A549 (cell line): ENCODE results near the gene AEBP1. TPM values are rescaled to one million over a fixed set of nuclear protein-coding genes. Genes with fewer than 3 reads are reported as not detected.

ENCODE experiments used
- ATAC-seq, 2 experiments: fragments of 200-7000 bp in 1 of 2; fragments of >200 bp in 1 of 2; cut with Nextera tagmentation in 1 of 2; cut with Tn5 transposase in 1 of 2; 3 replicates each; pipeline versions ENCODE4 v1.8.0 to v1.9.1; 2018 to 2020; ENCODE audit warnings: mild to moderate bottlenecking in 1 of 2, moderate library complexity in 1 of 2
- CTCF ChIA-PET: fragments of 300-600 bp; sonication (Branson Sonifier 250); formaldehyde crosslinking; extraction: SDS; loops from one replicate; lab custom pipeline; 2021; ENCODE audit warnings: antibody characterized with exemption, inconsistent platforms; lab: Yijun Ruan, JAX
- POLR2A ChIA-PET: fragments of 350-600 bp; formaldehyde crosslinking; extraction: SDS; loops from one replicate; lab custom pipeline; 2021; ENCODE audit warnings: antibody characterized with exemption, inconsistent platforms; lab: Yijun Ruan, JAX
- DNase-seq, 2 experiments: peaks; one replicate each; pipeline versions ENCODE4 v3.0.0 to v3.0.0-alpha.2; 2011 to 2016; ENCODE audit warnings: low read depth in 1 of 2, low spot score in 1 of 2
- FAIRE-seq: peaks from 2 replicates; lab custom pipeline; 2011; peaks lifted over from hg19 to GRCh38; lab: Jason Lieb, UNC
- H3K27ac ChIP-seq, 2 experiments: fragments of >200 bp; sonication (Bioruptor Twin); formaldehyde crosslinking; 3 replicates each; pipeline ENCODE4 v1.5.1; 2016 to 2017
- H3K4me1 ChIP-seq: fragments of >200 bp; sonication (Bioruptor Twin); formaldehyde crosslinking; 3 replicates; pipeline ENCODE4 v1.6.1; 2016
- H3K4me2 ChIP-seq: fragments of >200 bp; sonication (Bioruptor Twin); formaldehyde crosslinking; 3 replicates; pipeline ENCODE4 v1.6.1; 2016
- H3K4me3 ChIP-seq: fragments of >200 bp; sonication (Bioruptor Twin); formaldehyde crosslinking; 3 replicates; pipeline ENCODE4 v1.5.1; 2016
- H3K9me3 ChIP-seq: fragments of >200 bp; sonication (Bioruptor Twin); formaldehyde crosslinking; 3 replicates; pipeline ENCODE4 v1.6.1; 2016
- ATOH8 ChIP-seq: fragments of 250-450 bp; sonication (Bioruptor Pico); IDR thresholded peaks from 2 replicates; pipeline ENCODE4 v1.5.0; 2020; ENCODE audit warnings: low read depth, mild to moderate bottlenecking, moderate library complexity
- BCL3 ChIP-seq: fragments of >200 bp; sonication (Bioruptor Twin); formaldehyde crosslinking; IDR thresholded peaks from 3 replicates; pipeline ENCODE4 v1.6.1; 2016
- BHLHE40 ChIP-seq: IDR thresholded peaks from 2 replicates; pipeline ENCODE4 v1.6.1; 2012; ENCODE audit warnings: low read depth, low read length, inconsistent platforms
- CEBPB ChIP-seq, 2 experiments: fragments of >200 bp in 1 of 2; sonication (Bioruptor Twin) in 1 of 2; formaldehyde crosslinking in 1 of 2; IDR thresholded peaks; 2 replicates each; pipeline ENCODE4 v1.6.1; 2012 to 2016
- CHD2 ChIP-seq: fragments of 150-350 bp; IDR thresholded peaks from 2 replicates; pipeline ENCODE4 v1.6.1; 2014; ENCODE audit warnings: low read length; ENCODE audit not compliant: partially characterized antibody
- CTCF ChIP-seq: fragments of >200 bp; sonication (Bioruptor Twin); formaldehyde crosslinking; IDR thresholded peaks from 3 replicates; pipeline ENCODE4 v1.5.1; 2016
- ESRRA ChIP-seq: fragments of 150-350 bp; IDR thresholded peaks from 2 replicates; pipeline ENCODE4 v1.6.1; 2014; ENCODE audit warnings: mild to moderate bottlenecking, low read length, borderline replicate concordance
- FOSB ChIP-seq: fragments of 250-450 bp; sonication (Bioruptor Pico); IDR thresholded peaks from 2 replicates; pipeline ENCODE4 v1.5.0; 2020; ENCODE audit warnings: mild to moderate bottlenecking, moderate library complexity
- FOSL2 ChIP-seq, 2 experiments: fragments of 450-650 bp in 1 of 2; fragments of >200 bp in 1 of 2; sonication (Bioruptor Twin) in 1 of 2; formaldehyde crosslinking; IDR thresholded peaks; 2 replicates each; pipeline versions ENCODE4 v1.5.0 to v1.6.1; 2016 to 2020; ENCODE audit warnings: mild to moderate bottlenecking in 1 of 2, moderate library complexity in 1 of 2
- FOXS1 ChIP-seq: fragments of 250-450 bp; sonication (Bioruptor Pico); IDR thresholded peaks from 2 replicates; pipeline ENCODE4 v1.5.0; 2020; ENCODE audit warnings: mild to moderate bottlenecking, moderate library complexity
- HDAC2 ChIP-seq: fragments of 200-600 bp; sonication (generic); IDR thresholded peaks from 2 replicates; pipeline ENCODE4 v1.6.1; 2016
- HMGXB4 ChIP-seq: fragments of 250-450 bp; sonication (Bioruptor Pico); IDR thresholded peaks from 2 replicates; pipeline ENCODE4 v1.5.0; 2021; ENCODE audit warnings: mild to moderate bottlenecking, moderate library complexity, borderline replicate concordance
- JUN ChIP-seq, 2 experiments: fragments of >200 bp; sonication (Bioruptor Twin); formaldehyde crosslinking; IDR thresholded peaks; 2 replicates in 1 of 2; 3 replicates in 1 of 2; pipeline ENCODE4 v1.6.1; 2016 to 2017
- KDM5A ChIP-seq: fragments of 200-600 bp; sonication (generic); IDR thresholded peaks from 2 replicates; pipeline ENCODE4 v1.6.1; 2016; ENCODE audit warnings: antibody characterized with exemption, mild to moderate bottlenecking
- MAZ ChIP-seq: fragments of 150-350 bp; IDR thresholded peaks from 2 replicates; pipeline ENCODE4 v1.6.1; 2014; ENCODE audit warnings: antibody characterized with exemption, low read depth, low read length, borderline replicate concordance
- NFE2L2 ChIP-seq: fragments of 150-350 bp; conservative IDR thresholded peaks from 2 replicates; pipeline ENCODE4 v1.6.1; 2014; ENCODE audit warnings: low read length
- NR3C1 ChIP-seq: fragments of >200 bp; sonication (Bioruptor Twin); formaldehyde crosslinking; IDR thresholded peaks from 3 replicates; pipeline ENCODE4 v1.6.1; 2017
- POLR2AphosphoS2 ChIP-seq: conservative IDR thresholded peaks from 2 replicates; pipeline ENCODE4 v1.6.1; 2012; ENCODE audit warnings: low read length, improper control_type of control experiment, inconsistent platforms
- RAD21 ChIP-seq, 2 experiments: fragments of >200 bp in 1 of 2; sonication (Bioruptor Twin) in 1 of 2; formaldehyde crosslinking in 1 of 2; IDR thresholded peaks in 1 of 2; conservative IDR thresholded peaks in 1 of 2; 2 replicates in 1 of 2; 3 replicates in 1 of 2; pipeline ENCODE4 v1.6.1; 2012 to 2018; ENCODE audit warnings: inconsistent platforms in 1 of 2
- RARB ChIP-seq: fragments of 250-450 bp; sonication (Bioruptor Pico); IDR thresholded peaks from 2 replicates; pipeline ENCODE4 v1.8.0; 2021; ENCODE audit warnings: mild to moderate bottlenecking, moderate library complexity
- RFX5 ChIP-seq: fragments of 450-650 bp; IDR thresholded peaks from 2 replicates; pipeline ENCODE4 v1.7.1; 2014; ENCODE audit warnings: antibody characterized with exemption, mild to moderate bottlenecking, moderate library complexity
- SMC3 ChIP-seq: fragments of >200 bp; sonication (Bioruptor Twin); formaldehyde crosslinking; IDR thresholded peaks from 3 replicates; pipeline ENCODE4 v1.6.1; 2018; ENCODE audit warnings: inconsistent platforms
- TFCP2L1 ChIP-seq: fragments of 250-450 bp; sonication (Bioruptor Pico); IDR thresholded peaks from 2 replicates; pipeline ENCODE4 v1.5.0; 2021; ENCODE audit warnings: mild to moderate bottlenecking
- WGBS: methylation state at CpG from one replicate; pipeline ENCODE4 v1.1.6; 2017; ENCODE audit errors: missing lambda C conversion rate; 5-methylcytosine and 5-hydroxymethylcytosine counted together
- polyA plus RNA-seq, 4 experiments: library from polyadenylated mRNA; depleted of rRNA in 3 of 4; stranded (reverse); fragments of >200 nt; fragmentation: RNase III in 1 of 4; extraction: RNeasy Plus Mini Kit Qiagen cat#74134 plus additional on column Dnase treatment in 1 of 4; gene quantifications; 2 replicates in 3 of 4; 3 replicates in 1 of 4; pipeline ENCODE4 v1.2.3, GENCODE V29; 2011 to 2017

The AEBP1 gene
- polyA plus RNA-seq, 2 of the 4 experiments (the other 2 are of a cell fraction), result not detected

GRCh38 chr7:44072364-44073231 is 31.5 kb upstream of the AEBP1 start:
- DNase-seq (peak; percentile 70 to 78), FAIRE-seq (no peak)
- 32% methylated on average over 11 of the region's 12 CpGs for whole genome bisulfite sequencing
- Histone ChIP-seq H3K9me3 (no peaks in the 10 kb centered on the region), H3K4me3 (no peak overlapping the region), H3K27ac (peak overlapping the region in 1 of 2 experiments; percentile 51; a peak in 1 of 6 replicates), H3K4me2 (peak overlapping the region; percentile 31; the same call in 2 of the 3 replicates)
- ChIA-PET CTCF (interaction anchor here (0.6 to 3.6 kb wide), 20 partner anchors 8 to 487 kb away, joined by 3 to 35 read pairs (median 3); partner anchors contain the start of gene POLD2), POLR2A (interaction anchor here (1.0 kb wide), 1 partner anchor 124 kb away, joined by 5 read pairs; no protein-coding TSS in a partner anchor)
- TF ChIP-seq CTCF (peak; percentile 68), RAD21 (conservative IDR thresholded peaks at IDR 0.05 in 1 of 2, IDR thresholded peaks at IDR 0.05 in 1 of 2) (peak; percentile 63 to 71), POLR2AphosphoS2 (0 out of 2 replicates have a peak, but pooled peaks have one; percentile 20), MAZ (no peak), SMC3 (peak; percentile 66), FOSL2 (IDR thresholded peaks at IDR 0.05) (no peak), FOSL2 (CRISPR knock-in tag; IDR thresholded peaks at IDR 0.05) (peak; percentile 63), KDM5A (no peak)
- TF ChIP-seq, all 56 proteins: peak for 5
- peak; percentile 81 to 90 for ATAC-seq
- H3K4me1 ChIP-seq, result peaks cover 16% of the 10 kb centered on the region

GRCh38 chr7:44073664-44074348 is 30.3 kb upstream of the AEBP1 start:
- H3K4me1 ChIP-seq, result peaks cover 16% of the 10 kb centered on the region
- POLR2A ChIA-PET, result no interaction called here
- H3K9me3 ChIP-seq, result no peaks in the 10 kb centered on the region
- ATAC-seq, result no peak
- WGBS, result 92% methylated on average over 20 of the region's 26 CpGs
- TF ChIP-seq BHLHE40 (no peak), POLR2AphosphoS2 (no peak), FOXS1 (CRISPR knock-in tag) (no peak), FOSB (CRISPR knock-in tag) (no peak), ATOH8 (CRISPR knock-in tag) (no peak), ESRRA (no peak), HMGXB4 (CRISPR knock-in tag) (no peak), NR3C1 (no peak), NFE2L2 (no peak), BCL3 (no peak), RFX5 (no peak), RARB (CRISPR knock-in tag) (no peak), TFCP2L1 (CRISPR knock-in tag) (no peak), JUN (IDR thresholded peaks at IDR 0.05) (no peak), CEBPB (IDR thresholded peaks at IDR 0.05) (no peak), CHD2 (no peak), KDM5A (no peak), HDAC2 (no peak)
- TF ChIP-seq, all 56 proteins: peak for 0
- CTCF ChIA-PET, result interaction anchor here (1.5 to 3.6 kb wide), 4 partner anchors 12 to 122 kb away, joined by 3 to 35 read pairs (median 6); no protein-coding TSS in a partner anchor
- no peak for DNase-seq
- Histone ChIP-seq H3K4me3 (no peak overlapping the region), H3K27ac (no peak overlapping the region), H3K4me2 (no peak overlapping the region)
- no peak for FAIRE-seq
